ENCODE measurements around the gene PRKG1. TPM values are rescaled to one million over a fixed set of nuclear protein-coding genes. Genes with fewer than 3 reads are reported as not detected.

The PRKG1 gene
- total RNA-seq, 1 donor from 2014 or later: 0.17 TPM

GRCh38 chr10:52346394-52347326 is 1272.4 kb downstream of the PRKG1 start:
- H3K4me3 ChIP-seq (ENCODE audit: low read depth, low read length): no peak overlapping the region
- no peak for DNase-seq (ENCODE audit: low read depth)
- no peak for TF ChIP-seq CTCF (conservative IDR thresholded peaks at IDR 0.05; ENCODE audit: low read depth, low read length)

- TF ChIP-seq CTCF (conservative IDR thresholded peaks at IDR 0.05; ENCODE audit: low read depth, low read length): no peak
- no peak overlapping the region for H3K4me3 ChIP-seq (ENCODE audit: low read depth, low read length)
- DNase-seq (ENCODE audit: low read depth): no peak
Observed at GRCh38 chr10:52347327-52347667, 1273.0 kb downstream of the PRKG1 start.

Other genes starting within 250 kb of the PRKG1 start
- not detected in 2 replicates for gene A1CF, start 188.9 kb upstream of the PRKG1 start, total RNA-seq

All from epithelial cell of proximal tubule (primary cell).